ENCODE results near the gene OR6J1. TPM values are rescaled to one million over a fixed set of nuclear protein-coding genes. Genes with fewer than 3 reads are reported as not detected.

OR6J1 gene
- polyA plus RNA-seq, 1 of the 3 experiments (the other 2 are of a cell fraction), result not detected

GRCh38 chr14:22593189-22593588 is 51.0 kb downstream of the OR6J1 start:
- Histone ChIP-seq H3K4me1 (ENCODE audit: control insufficient read depth in 1 of 2, insufficient read depth in 2 of 2, low read depth in 1 of 2, low read length in 1 of 2) (peaks cover 0 to 7% of the 10 kb centered on the region in 2 experiments; a peak in 2 of 4 replicates), H3K27me3 (ENCODE audit: insufficient read depth) (peaks cover 14% of the 10 kb centered on the region; the same call in 1 of the 2 replicates), H3K9me2 (no peaks in the 10 kb centered on the region), H3K27ac (ENCODE audit: low read depth in 2 of 2, low read length in 1 of 2) (no peak overlapping the region), H3K9ac (no peak overlapping the region), H3K36me3 (replicated peaks in 1 of 2; ENCODE audit: control insufficient read depth in 1 of 2, insufficient read depth in 2 of 2, low read length in 1 of 2) (no peaks in the 10 kb centered on the region), H4K20me1 (ENCODE audit: insufficient read depth) (no peaks in the 10 kb centered on the region), H2AFZ (ENCODE audit: low read depth) (no peak overlapping the region), H3K4me3 (ENCODE audit: low read depth in 2 of 2, low read length in 1 of 2) (no peak overlapping the region), H3K79me2 (ENCODE audit: insufficient read depth) (peaks cover 8% of the 10 kb centered on the region), H3K4me2 (no peak overlapping the region), H3K9me3 (no peaks in the 10 kb centered on the region), H3F3A (replicated peaks; ENCODE audit: insufficient read depth) (peaks cover 8% of the 10 kb centered on the region)
- no peak for DNase-seq
- 21% methylated on average over 3 of the region's 3 CpGs for WGBS (ENCODE audit: low lambda C conversion rate)
- TF ChIP-seq POLR2AphosphoS5 (IDR thresholded peaks at IDR 0.05; ENCODE audit: low read depth, low read length) (no peak), EP300 (IDR thresholded peaks at IDR 0.05; ENCODE audit: borderline replicate concordance in 1 of 2, low read depth in 1 of 2, low read length in 1 of 2) (no peak), USF1 (IDR thresholded peaks at IDR 0.05; ENCODE audit: borderline replicate concordance, low read depth) (no peak), USF2 (IDR thresholded peaks at IDR 0.05; ENCODE audit: borderline replicate concordance, low read depth, low read length) (no peak), SIN3A (IDR thresholded peaks at IDR 0.05; ENCODE audit: borderline replicate concordance, low read depth, low read length) (no peak), MXI1 (IDR thresholded peaks at IDR 0.05; ENCODE audit: low read depth, low read length) (no peak), SMC3 (IDR thresholded peaks at IDR 0.05; ENCODE audit: low read depth, low read length) (no peak), TAF1 (IDR thresholded peaks at IDR 0.05; ENCODE audit: borderline replicate concordance, low read depth, low read length) (no peak), EZH2phosphoT487 (IDR thresholded peaks at IDR 0.05; ENCODE audit: borderline replicate concordance, low read depth) (no peak), NRF1 (IDR thresholded peaks at IDR 0.05; ENCODE audit: low read depth, low read length) (no peak), ZBTB33 (IDR thresholded peaks at IDR 0.05; ENCODE audit: borderline replicate concordance, low read depth) (no peak), RCOR1 (IDR thresholded peaks at IDR 0.05; ENCODE audit: low read length) (no peak), TCF12 (IDR thresholded peaks at IDR 0.05) (no peak), FOXM1 (IDR thresholded peaks at IDR 0.05; ENCODE audit: low read depth) (no peak), GATA2 (CRISPR knock-in tag; IDR thresholded peaks at IDR 0.05) (no peak), FOXJ3 (CRISPR knock-in tag; IDR thresholded peaks at IDR 0.05) (no peak), ELF1 (IDR thresholded peaks at IDR 0.05) (no peak)
- TF ChIP-seq, protein P1, sequence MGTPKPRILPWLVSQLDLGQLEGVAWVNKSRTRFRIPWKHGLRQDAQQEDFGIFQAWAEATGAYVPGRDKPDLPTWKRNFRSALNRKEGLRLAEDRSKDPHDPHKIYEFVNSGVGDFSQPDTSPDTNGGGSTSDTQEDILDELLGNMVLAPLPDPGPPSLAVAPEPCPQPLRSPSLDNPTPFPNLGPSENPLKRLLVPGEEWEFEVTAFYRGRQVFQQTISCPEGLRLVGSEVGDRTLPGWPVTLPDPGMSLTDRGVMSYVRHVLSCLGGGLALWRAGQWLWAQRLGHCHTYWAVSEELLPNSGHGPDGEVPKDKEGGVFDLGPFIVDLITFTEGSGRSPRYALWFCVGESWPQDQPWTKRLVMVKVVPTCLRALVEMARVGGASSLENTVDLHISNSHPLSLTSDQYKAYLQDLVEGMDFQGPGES (IDR thresholded peaks at IDR 0.05; ENCODE audit: low read depth, low read length), result no peak
- TF ChIP-seq, protein P2, sequence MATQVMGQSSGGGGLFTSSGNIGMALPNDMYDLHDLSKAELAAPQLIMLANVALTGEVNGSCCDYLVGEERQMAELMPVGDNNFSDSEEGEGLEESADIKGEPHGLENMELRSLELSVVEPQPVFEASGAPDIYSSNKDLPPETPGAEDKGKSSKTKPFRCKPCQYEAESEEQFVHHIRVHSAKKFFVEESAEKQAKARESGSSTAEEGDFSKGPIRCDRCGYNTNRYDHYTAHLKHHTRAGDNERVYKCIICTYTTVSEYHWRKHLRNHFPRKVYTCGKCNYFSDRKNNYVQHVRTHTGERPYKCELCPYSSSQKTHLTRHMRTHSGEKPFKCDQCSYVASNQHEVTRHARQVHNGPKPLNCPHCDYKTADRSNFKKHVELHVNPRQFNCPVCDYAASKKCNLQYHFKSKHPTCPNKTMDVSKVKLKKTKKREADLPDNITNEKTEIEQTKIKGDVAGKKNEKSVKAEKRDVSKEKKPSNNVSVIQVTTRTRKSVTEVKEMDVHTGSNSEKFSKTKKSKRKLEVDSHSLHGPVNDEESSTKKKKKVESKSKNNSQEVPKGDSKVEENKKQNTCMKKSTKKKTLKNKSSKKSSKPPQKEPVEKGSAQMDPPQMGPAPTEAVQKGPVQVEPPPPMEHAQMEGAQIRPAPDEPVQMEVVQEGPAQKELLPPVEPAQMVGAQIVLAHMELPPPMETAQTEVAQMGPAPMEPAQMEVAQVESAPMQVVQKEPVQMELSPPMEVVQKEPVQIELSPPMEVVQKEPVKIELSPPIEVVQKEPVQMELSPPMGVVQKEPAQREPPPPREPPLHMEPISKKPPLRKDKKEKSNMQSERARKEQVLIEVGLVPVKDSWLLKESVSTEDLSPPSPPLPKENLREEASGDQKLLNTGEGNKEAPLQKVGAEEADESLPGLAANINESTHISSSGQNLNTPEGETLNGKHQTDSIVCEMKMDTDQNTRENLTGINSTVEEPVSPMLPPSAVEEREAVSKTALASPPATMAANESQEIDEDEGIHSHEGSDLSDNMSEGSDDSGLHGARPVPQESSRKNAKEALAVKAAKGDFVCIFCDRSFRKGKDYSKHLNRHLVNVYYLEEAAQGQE (IDR thresholded peaks at IDR 0.05; ENCODE audit: low read depth, low read length), result no peak
- POLR2A ChIA-PET, result no interaction called here
- CTCF ChIA-PET, result interaction anchor here (1.4 to 3.0 kb wide), 4 partner anchors 21 to 60 kb away, joined by 3 to 9 read pairs (median 4); no protein-coding TSS in a partner anchor

Data from SK-N-SH (cell line).